Measurements from ENCODE around the gene ERP27. TPM values are rescaled to one million over a fixed set of nuclear protein-coding genes. Genes with fewer than 3 reads are reported as not detected.

Gene ERP27
- total RNA-seq, 1 experiment from 2014 or later: not detected

GRCh38 chr12:14923944-14924343, 14.4 kb downstream of the ERP27 start:
- H3K9me3 Mint-ChIP-seq: no peaks in the 10 kb centered on the region
- H3K27ac Mint-ChIP-seq: no peak overlapping the region
- H3K4me3 Mint-ChIP-seq: no peak overlapping the region
- CTCF ChIA-PET: no interaction called here
- H3K4me1 Mint-ChIP-seq: peaks cover 13% of the 10 kb centered on the region
- TF ChIP-seq JAZF1 (CRISPR knock-in tag; IDR thresholded peaks at IDR 0.05) (no peak), ZMAT4 (CRISPR knock-in tag; IDR thresholded peaks at IDR 0.05) (no peak), ZNF121 (CRISPR knock-in tag; IDR thresholded peaks at IDR 0.05) (no peak)
- ATAC-seq: no peak
- no peaks in the 10 kb centered on the region for H3K36me3 Mint-ChIP-seq
- POLR2A ChIA-PET: no interaction called here
- DNase-seq (ENCODE audit: low spot score): no peak
- H3K27me3 Mint-ChIP-seq (ENCODE audit: low read depth): no peaks in the 10 kb centered on the region

DNA sequence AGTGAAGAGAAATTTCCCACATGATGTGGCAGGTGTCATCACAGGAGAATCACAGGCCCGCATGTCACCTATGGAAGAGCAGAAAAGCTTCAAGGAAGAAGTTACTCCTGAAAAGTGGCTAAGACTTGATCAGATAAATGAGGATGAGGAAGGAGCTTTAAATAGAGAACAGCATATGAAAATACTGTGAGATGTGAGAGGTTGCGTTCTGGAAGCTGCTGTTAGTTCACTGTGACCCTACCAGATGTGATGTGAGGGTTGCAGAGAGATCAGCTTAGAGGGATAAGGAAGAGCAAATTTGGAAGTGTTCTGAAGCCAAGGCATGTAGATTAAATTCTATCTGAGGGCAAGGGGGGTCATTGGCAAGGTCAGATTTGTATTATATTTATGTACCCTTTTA, 17.1 kb downstream of the ERP27 start:
- no peaks in the 10 kb centered on the region for H3K27me3 Mint-ChIP-seq (ENCODE audit: low read depth)
- no peak overlapping the region for H3K27ac Mint-ChIP-seq
- no peaks in the 10 kb centered on the region for H3K36me3 Mint-ChIP-seq
- ATAC-seq: no peak
- H3K4me3 Mint-ChIP-seq: no peak overlapping the region
- H3K9me3 Mint-ChIP-seq: peaks cover 4% of the 10 kb centered on the region; the same call in 1 of the 2 replicates
- ChIA-PET POLR2A (no interaction called here), CTCF (no interaction called here)
- H3K4me1 Mint-ChIP-seq: no peaks in the 10 kb centered on the region
- DNase-seq (ENCODE audit: low spot score): no peak
- TF ChIP-seq ZBTB21 (CRISPR knock-in tag; IDR thresholded peaks at IDR 0.05; ENCODE audit: borderline replicate concordance) (no peak), ZNF121 (CRISPR knock-in tag; IDR thresholded peaks at IDR 0.05) (no peak), E2F5 (CRISPR knock-in tag; IDR thresholded peaks at IDR 0.05) (no peak), FOXK1 (CRISPR knock-in tag; IDR thresholded peaks at IDR 0.05) (no peak)

- DNase-seq (ENCODE audit: low spot score): no peak
- Mint-ChIP-seq H3K36me3 (no peaks in the 10 kb centered on the region), H3K27ac (no peak overlapping the region), H3K4me1 (no peaks in the 10 kb centered on the region), H3K27me3 (ENCODE audit: low read depth) (no peaks in the 10 kb centered on the region), H3K4me3 (no peak overlapping the region), H3K9me3 (peaks cover 4% of the 10 kb centered on the region; the same call in 1 of the 2 replicates)
- ATAC-seq: no peak
- TF ChIP-seq IRF1 (CRISPR knock-in tag; IDR thresholded peaks at IDR 0.05) (no peak), ZNF416 (CRISPR knock-in tag; IDR thresholded peaks at IDR 0.05) (no peak), SMAD4 (CRISPR knock-in tag; IDR thresholded peaks at IDR 0.05) (no peak), TEAD4 (CRISPR knock-in tag; IDR thresholded peaks at IDR 0.05) (no peak), ATF6 (CRISPR knock-in tag; IDR thresholded peaks at IDR 0.05) (no peak), SMAD3 (CRISPR knock-in tag; IDR thresholded peaks at IDR 0.05; ENCODE audit: borderline replicate concordance) (no peak), CBFB (CRISPR knock-in tag; IDR thresholded peaks at IDR 0.05; ENCODE audit: low read depth) (no peak), TEAD1 (CRISPR knock-in tag; IDR thresholded peaks at IDR 0.05) (no peak), CDX4 (CRISPR knock-in tag; IDR thresholded peaks at IDR 0.05; ENCODE audit: borderline replicate concordance) (no peak), ZBTB43 (CRISPR knock-in tag; IDR thresholded peaks at IDR 0.05) (no peak), RORB (CRISPR knock-in tag; IDR thresholded peaks at IDR 0.05) (no peak), ZNF121 (CRISPR knock-in tag; IDR thresholded peaks at IDR 0.05) (no peak), FOXK1 (CRISPR knock-in tag; IDR thresholded peaks at IDR 0.05) (no peak), HMGA2 (CRISPR knock-in tag; IDR thresholded peaks at IDR 0.05) (no peak)
- TF ChIP-seq, protein P1, sequence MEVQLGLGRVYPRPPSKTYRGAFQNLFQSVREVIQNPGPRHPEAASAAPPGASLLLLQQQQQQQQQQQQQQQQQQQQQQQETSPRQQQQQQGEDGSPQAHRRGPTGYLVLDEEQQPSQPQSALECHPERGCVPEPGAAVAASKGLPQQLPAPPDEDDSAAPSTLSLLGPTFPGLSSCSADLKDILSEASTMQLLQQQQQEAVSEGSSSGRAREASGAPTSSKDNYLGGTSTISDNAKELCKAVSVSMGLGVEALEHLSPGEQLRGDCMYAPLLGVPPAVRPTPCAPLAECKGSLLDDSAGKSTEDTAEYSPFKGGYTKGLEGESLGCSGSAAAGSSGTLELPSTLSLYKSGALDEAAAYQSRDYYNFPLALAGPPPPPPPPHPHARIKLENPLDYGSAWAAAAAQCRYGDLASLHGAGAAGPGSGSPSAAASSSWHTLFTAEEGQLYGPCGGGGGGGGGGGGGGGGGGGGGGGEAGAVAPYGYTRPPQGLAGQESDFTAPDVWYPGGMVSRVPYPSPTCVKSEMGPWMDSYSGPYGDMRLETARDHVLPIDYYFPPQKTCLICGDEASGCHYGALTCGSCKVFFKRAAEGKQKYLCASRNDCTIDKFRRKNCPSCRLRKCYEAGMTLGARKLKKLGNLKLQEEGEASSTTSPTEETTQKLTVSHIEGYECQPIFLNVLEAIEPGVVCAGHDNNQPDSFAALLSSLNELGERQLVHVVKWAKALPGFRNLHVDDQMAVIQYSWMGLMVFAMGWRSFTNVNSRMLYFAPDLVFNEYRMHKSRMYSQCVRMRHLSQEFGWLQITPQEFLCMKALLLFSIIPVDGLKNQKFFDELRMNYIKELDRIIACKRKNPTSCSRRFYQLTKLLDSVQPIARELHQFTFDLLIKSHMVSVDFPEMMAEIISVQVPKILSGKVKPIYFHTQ (CRISPR knock-in tag; IDR thresholded peaks at IDR 0.05): no peak
- TF ChIP-seq, protein P2, sequence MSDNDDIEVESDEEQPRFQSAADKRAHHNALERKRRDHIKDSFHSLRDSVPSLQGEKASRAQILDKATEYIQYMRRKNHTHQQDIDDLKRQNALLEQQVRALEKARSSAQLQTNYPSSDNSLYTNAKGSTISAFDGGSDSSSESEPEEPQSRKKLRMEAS (CRISPR knock-in tag; IDR thresholded peaks at IDR 0.05): no peak
- ChIA-PET CTCF (no interaction called here), POLR2A (interaction anchor here (0.5 kb wide), 1 partner anchor 1727 kb away, joined by 3 read pairs; no protein-coding TSS in a partner anchor)
Observed at GRCh38 chr12:14920475-14921126, 17.7 kb downstream of the ERP27 start.

Data from WTC11 (cell line).